HG03457 (cell line): ENCODE measurements around the gene TERB2.
"Not testable (repeated sequence)": the region's sequence is repeated elsewhere in the genome, so short reads cannot be mapped to it uniquely, and the experiment has no call there.

ENCODE experiments used
- ATAC-seq: cut with Tn5 transposase; IDR thresholded peaks from one replicate; pipeline ENCODE4 v1.9.1; 2021; ENCODE audit warnings: moderate number of reproducible peaks; ENCODE audit not compliant: unreplicated experiment

TERB2 gene, protein sequence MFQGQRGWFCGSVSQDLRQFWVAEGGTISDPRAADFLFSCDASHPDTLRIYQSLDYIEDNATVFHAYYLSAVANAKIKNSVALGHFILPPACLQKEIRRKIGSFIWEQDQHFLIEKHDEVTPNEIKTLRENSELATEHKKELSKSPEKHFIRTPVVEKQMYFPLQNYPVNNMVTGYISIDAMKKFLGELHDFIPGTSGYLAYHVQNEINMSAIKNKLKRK

DNA sequence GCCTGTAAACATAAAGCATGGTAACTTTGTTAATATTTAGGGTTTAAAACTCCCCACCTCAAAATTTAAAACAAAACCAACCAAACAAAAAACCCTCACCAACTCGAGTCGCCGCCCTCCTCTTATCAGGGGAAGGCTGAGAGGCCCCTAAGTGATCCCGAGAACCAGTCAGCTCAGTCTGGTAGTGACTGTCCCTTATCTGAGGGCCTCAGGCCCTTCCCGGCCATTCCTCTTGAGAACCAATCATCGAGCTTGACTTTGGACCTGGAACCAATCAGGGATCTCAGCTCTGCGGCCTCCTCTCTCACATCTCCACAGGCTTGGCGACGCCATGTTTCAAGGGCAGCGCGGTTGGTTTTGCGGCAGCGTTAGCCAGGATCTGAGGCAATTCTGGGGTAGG is at the start of gene TERB2:
Gene TERB2 (plus strand): TSS at position 300 of the 400 bp plus-strand sequence. CDS start 32 bp downstream, at position 332.
- no peak for ATAC-seq

DNA sequence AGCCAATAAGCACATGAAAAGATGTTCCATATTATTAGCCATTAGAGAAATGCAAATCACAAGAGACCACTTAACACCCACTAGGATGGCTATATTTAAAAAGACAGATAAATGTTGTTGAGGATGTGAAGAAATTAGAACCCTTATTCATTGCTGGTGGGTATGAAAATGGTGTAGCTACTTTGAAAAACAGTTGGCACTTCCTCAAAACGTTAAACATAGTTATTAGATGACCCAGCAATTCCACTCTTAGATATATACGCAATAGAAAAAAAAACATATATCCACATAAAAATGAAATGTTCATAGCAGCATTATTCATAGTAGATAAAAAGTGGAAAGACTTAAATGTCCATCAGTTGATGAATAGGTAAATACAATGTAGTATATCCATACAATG is 47.1 kb upstream of the TERB2 start:
- ATAC-seq: no peak

DNA sequence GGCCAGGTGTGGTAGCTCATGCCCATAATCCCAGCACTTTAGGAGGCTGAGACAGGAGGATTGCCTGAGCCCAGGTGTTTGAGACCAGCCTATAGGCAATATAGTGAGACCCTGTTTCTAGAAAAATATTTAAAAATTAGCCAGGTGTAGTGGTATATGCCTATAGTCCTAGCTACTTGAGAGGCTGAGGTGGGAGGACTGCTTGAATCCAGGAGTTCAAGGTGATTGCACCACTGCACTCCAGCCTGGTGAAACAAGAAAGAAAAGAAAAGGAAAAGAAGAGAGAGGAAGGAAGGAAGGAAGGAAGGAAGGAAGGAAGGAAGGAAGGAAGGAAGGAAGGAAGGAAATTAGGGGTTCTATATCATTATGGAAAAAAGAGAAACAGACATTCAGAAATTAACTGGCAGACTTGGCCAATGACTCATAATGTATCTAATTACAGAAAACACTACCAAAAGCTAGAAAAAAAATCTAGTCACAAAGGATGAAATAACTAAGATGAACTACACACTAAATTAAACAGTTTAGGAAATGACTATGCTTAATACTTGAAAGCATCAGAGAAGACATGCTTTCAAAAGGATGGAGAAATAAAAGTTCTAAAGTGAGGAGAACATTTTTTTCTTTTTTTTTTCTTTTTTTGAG is 45.4 kb upstream of the TERB2 start:
- no peak for ATAC-seq

DNA sequence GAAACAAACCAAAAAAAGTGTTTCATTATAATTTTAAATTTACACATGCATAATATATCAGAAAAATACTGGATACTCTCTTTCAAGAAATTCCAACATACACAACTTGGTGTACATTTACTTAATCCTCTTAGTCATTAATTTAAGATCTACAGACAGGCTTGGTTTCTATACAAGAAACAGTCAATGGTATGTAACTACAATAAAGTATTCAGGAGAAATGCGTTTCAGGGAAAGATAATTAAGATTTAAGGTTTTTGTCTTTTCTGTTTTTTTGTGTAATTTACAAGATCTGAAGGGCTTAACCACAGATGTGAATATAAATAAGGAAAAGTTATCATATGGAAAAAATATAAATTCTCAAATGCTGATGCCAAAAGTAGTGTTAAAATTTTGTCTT is 44.3 kb upstream of the TERB2 start:
- not testable (repeated sequence) for ATAC-seq

DNA sequence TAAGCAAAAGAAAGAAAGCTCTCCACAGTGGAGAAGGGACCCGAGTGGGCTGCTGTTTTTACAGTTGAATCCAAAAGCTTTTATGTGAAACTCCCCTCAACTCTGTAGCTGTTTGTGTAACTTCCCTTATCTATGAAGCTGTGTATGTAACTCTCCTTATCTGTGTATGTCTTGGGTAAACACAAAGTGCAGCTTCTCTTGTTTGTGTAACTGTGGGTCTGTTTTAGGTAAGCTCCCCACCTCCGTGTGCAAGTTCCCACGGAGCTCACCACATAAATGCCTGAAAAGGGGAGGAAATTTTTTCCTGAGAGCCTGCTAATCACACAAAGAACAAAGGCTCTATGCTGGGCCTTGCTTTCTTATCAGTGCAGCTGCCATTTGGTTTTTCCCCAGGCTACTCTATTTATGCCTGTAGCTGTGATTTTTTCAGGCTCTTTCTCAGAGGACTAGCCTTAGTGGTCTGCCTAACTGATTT is 43.5 kb upstream of the TERB2 start:
- ATAC-seq: not testable (repeated sequence)

DNA sequence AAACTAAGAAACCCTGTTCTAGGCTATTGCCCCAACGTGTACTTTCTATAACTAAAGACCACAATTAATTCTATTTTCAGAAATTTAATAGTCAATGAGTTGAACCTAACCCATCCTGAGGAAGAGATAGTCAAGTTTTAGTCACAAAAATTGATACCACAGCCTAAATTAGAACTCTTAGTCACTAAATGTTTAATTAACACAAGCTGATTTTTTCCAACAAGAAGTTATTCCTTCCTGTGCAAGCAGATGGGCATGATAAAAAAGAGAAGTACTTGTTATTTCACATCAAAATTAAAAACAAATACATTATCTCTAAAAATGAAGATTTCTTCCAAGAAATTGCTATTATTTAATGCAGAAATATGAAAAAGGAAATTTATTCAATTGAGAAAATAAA is 38.4 kb upstream of the TERB2 start:
- ATAC-seq: no peak

DNA sequence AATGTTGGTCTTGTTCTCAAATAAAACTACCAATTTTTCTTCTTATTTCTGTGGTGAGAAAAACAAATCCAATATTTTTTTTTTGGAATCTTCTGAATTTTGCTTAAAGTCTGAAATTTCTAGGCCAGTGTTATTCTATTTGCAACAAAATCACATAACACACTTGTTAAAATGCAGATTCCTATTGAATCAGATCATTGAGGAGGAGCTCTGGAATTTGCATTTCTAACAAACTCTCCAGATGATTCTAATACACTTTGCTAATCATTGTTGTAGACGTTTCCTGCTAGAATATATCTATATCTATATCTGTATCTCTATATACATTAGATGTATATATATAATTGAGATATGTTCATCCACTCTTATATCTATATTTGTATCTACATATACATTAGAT is 27.8 kb upstream of the TERB2 start:
- not testable (repeated sequence) for ATAC-seq

DNA sequence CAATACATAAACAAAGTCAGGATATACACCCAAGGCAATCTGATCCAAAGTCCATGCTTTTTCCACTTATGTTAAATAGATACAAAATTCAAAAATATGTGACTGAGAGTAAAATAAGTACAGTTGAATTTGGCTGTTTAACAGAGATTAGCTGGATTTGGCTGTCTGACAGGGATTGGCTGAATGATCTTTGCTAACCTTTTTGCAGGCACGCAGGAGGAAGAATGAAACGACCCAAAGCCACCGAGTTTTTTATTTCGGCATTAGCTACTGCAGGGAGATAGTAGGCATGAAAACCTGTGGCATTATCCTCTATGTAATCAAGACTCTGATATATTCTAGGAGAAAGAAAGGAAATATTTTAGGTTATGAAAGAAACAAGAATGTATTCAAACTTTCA is 26.2 kb upstream of the TERB2 start:
- ATAC-seq: not testable (repeated sequence)

DNA sequence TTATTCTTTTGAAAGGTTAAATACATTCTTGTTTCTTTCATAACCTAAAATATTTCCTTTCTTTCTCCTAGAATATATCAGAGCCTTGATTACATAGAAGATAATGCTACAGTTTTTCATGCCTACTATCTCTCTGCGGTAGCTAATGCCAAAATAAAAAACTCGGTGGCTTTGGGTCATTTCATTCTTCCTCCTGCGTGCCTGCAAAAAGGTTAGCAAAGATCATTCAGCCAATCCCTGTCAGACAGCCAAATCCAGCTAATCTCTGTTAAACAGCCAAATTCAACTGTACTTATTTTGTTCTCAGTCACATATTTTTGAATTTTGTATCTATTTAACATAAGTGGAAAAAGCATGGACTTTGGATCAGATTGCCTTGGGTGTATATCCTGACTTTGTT is 1.8 kb downstream of the TERB2 start:
- not testable (repeated sequence) for ATAC-seq

DNA sequence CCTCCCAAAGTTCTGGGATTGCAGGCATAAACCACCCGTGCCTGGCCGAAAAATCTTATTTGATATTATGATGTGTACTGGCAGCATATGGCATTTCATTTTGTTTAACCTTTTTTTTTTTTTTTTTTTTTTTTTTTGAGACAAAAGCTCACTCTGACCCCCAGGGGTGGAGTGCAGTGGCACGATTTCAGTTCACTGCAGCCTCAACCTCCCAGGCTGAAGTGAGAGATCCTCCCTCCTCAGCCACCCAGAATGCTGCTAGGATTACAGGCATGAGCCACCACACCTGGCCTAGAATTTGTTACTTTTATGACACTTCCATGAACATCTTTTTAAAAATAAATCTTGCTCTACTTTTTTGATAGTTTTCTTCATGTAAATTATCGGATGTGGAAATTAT is 12.0 kb downstream of the TERB2 start:
- ATAC-seq: no peak

DNA sequence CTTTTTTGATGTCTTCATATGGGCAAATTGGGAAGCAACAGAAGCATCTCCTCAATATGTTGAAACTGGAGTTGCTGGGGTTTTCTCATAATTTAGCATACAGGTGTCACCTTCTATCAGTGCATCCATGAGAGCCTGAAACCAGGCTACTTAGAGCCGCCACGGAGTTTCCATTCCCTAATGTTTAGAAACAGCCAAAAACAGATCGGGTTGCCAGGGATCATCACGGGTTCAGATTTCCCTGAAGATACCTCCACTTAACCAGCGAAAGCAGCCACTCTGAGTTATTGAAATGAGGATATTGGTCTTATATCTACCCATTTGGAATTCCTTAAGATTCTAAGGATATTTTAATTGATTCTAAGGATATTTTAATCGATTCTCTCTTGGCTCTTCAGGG is 14.5 kb downstream of the TERB2 start:
- ATAC-seq: no peak

DNA sequence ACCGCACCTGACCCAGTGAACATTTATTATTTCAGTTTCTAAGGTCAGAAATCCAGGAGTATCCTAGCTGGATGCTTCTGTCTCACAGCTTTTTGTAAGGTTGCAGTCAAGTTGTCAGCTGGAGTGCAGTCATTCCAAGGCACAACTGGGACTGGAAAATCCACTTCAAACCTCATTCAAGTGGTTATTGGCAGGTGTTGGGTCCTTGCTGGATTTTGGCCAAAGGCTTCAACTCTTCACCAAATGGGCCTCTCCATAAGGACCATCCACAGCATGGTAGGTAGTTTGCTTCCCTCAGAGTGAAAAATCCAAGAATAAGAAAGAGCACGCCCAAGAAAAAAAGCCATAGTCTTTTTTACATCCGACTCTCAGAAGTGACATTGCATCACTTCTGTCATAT is 19.7 kb downstream of the TERB2 start:
- not testable (repeated sequence) for ATAC-seq

DNA sequence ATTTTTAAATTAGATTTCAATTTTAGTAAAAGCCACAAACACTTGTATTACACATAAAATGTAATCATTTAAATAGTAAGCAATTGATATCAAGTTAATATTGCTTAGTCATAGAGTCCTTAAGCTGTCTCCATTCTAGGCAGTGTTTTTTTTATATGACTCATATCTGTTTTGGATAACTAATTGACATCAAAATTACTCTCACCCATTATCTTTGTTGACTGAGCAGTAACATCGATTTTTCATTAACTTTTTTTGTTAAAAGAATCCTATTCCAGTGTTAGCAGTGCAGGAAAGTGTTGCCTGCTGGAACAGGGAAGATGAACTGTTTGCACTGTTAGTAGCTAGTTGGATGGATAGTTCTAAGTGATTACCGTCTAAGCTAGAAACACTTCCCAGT is 21.3 kb downstream of the TERB2 start:
- ATAC-seq: not testable (repeated sequence)

DNA sequence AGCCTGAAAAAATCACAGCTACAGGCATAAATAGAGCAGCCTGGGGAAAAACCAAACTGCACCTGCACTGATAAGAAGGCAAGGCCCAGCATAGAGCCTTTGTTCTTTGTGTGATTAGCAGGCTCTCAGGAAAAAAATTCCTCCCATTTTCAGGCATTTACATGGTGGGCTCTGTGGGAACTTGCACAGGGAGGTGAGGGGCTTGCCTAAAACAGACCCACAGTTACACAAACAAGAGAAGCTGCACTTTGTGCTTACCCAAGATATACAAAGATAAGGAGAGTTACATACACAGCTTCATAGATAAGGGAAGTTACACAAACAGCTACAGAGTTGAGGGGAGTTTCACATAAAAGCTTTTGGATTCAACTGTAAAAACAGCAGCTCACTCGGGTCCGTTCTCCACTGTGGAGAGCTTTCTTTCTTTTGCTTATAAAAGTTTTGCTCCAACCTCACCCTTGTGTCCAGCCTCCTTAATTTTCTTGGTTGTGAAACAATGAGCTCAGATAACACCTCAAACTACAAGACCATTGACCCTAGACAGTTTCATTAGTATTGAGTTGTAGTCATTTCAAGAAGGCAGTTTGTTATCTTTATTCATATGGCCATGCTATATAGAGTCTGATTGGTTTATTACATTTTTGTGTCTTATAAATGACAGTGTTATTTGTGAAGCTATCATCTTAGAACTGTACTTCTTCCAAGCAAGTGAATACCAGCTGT is 23.3 kb downstream of the TERB2 start:
- ATAC-seq: not testable (repeated sequence)

DNA sequence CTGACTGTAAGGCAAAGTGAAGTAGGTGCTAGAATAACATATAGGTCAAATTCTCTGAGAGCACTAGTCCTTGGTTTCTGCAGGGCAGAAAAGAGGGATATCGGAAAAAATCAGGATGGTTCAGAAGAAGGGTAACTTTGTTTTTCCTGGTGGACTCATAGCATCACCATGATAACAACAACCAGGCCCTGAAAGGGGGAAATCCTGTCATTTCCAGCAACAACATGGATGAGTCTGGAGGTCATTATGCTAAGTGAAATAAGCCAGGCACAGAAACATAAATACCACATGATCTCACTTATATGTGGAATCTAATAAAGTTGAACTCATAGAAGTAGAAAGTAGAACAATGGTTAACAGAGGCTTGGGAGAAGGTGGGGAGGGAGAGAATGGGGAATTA is 27.7 kb downstream of the TERB2 start:
- not testable (repeated sequence) for ATAC-seq

DNA sequence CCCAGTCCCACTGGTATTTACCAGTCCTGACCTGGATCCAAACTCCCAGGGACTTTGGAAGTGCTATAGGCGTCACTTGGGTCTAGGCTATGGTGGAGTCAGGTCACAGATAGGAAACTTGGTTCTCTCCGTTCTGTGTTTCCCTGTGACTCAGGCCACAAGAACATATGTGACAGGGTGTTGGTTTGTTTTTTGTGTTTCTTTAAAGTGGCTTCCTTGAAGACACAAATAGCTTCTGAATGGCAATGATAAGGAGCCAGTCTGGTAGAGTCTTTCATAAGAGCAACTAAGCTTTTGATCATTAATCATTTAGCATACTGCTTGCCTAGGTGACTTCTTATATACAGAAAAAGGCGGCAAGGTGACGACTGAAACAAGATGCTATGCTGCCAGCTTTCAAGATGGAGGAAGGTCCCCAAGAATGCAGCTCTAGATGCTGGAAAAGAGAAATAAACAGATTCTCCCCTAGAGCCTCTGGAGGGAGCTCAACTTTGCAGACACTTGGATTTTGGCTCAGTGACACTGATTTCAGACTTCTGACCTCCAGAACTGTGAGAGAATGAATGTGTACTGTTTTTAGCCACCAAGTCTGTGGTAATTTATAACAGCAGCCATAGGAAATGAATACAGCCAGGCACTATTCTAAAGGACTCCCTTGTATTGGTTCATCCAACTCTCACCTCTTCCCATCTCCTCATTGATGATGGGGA is 30.0 kb downstream of the TERB2 start:
- not testable (repeated sequence) for ATAC-seq

DNA sequence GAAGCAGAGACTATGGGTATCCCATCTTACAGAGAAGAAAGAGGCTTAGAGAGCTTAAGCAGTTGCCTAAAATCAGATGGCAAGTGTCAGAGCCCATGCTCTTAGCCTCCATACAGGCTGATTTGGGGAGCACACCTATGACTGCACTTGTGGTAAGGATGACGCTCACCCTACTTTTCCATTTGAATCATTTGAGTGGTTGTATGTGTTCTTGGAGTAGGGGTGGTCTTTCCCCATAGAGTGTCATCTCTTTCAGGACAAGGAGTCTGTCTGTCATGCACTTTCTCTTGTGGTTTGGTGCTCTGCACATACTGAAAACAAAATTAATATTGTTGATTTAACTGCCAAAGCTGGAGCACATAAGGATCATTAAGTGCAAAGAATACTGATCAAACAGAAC is 31.2 kb downstream of the TERB2 start:
- ATAC-seq: not testable (repeated sequence)

DNA sequence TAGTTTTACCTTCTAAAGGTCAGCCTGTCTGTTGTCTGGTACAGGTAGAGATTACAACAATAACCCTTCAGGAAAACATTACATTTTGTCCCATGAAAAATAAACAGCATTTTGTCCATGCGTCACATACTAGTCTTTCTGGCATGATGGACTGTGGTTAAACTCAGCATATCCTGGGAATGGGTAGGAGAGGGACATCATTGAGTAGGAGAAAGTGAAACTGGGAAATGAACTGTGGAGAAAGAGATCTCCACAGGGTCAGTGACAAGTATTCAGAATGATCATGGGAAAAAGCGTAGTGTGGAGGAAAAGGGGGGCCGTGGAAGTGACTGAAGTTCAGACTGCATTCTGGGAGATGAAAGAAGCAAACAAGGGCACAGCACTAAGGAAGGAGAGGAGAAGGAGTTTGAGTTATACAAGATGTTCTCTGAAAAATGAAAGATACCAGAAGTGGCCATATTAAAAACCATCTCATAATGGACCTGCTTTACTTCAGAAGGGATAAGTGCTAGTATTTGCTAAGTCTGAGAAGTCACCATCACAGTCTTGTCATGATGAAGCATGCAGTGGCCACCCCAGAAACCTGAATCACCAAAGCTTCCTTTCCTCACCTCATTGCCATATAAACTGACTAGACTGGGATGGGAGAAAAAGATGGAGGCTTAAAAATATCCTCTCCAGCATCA is 31.8 kb downstream of the TERB2 start:
- not testable (repeated sequence) for ATAC-seq

DNA sequence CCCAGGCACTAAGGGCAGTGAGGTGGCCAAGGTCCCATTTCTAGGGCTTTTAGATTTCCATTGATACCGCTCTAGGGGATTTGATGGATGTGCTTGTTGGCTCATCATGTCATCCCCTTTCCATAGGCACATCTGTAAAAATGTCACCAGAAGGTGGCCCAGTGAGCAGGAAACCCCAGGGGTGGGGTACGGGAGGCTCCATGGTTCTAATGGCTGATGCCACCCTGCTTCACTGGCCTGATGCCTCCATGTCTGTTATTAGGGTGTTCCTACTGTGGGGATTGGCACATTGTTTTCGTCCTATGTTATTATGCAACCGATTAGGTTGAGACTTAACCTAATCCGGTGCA is 32.4 kb downstream of the TERB2 start:
- not testable (repeated sequence) for ATAC-seq

DNA sequence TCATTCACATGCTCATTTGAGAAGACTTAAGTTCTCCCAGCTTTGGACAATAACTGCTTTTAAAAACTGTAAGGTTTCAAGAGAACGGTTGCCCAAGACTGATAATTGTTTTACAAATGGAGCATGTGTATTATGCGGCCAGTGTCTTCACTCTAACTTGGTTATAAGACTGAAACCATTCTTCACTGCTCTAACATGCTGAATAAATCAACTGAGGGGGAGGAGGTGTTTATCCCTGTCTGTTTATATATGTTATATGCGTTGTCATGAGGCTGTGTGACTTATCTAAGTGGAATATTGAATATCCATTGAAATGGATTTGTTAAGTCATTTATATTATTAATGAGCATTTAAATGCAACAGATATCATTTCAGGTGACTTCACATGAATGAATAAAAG is 41.1 kb downstream of the TERB2 start:
- not testable (repeated sequence) for ATAC-seq

DNA sequence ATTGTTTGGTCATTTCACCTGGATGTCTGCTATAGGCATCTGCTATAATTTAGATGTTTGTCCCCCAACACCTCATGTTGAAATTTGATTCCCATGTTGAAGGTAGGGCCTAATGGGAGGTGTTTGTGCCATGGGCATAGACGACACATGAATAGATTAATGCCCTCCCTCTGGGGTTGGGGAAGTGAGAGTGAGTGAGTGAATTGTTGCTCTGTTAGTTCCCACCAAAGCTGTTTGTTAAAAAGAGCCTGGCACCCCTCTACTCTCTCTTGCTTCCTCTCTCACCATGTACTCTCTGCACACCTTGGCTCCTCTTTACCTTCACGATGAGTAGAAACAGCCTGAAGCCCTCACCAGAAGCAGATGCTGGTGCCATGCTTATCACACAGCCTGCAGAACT is 42.6 kb downstream of the TERB2 start:
- no peak for ATAC-seq
